Rectal smooth muscle tissue (tissue), 1 donor: ENCODE measurements around the gene TNRC6B.
"Not testable (repeated sequence)": the region's sequence is repeated elsewhere in the genome, so short reads cannot be mapped to it uniquely, and the experiment has no call there.

Experiments used
- H3K27ac ChIP-seq: one replicate; pipeline ENCODE4 v1.7.0; 2013; ENCODE audit warnings: low read depth, low read length, inconsistent platforms
- H3K27me3 ChIP-seq: one replicate; pipeline ENCODE4 v1.7.0; 2013; ENCODE audit warnings: low read length; ENCODE audit not compliant: control insufficient read depth, insufficient read depth
- H3K36me3 ChIP-seq: one replicate; pipeline ENCODE4 v1.7.0; 2013; ENCODE audit warnings: low read length; ENCODE audit not compliant: control insufficient read depth, insufficient read depth
- H3K4me1 ChIP-seq: one replicate; pipeline ENCODE4 v1.7.0; 2013; ENCODE audit warnings: low read length; ENCODE audit not compliant: control insufficient read depth, insufficient read depth
- H3K4me3 ChIP-seq: one replicate; pipeline ENCODE4 v1.7.0; 2013; ENCODE audit warnings: low read length
- H3K9ac ChIP-seq: one replicate; pipeline ENCODE4 v1.7.0; 2013; ENCODE audit warnings: low read length

TNRC6B gene

DNA sequence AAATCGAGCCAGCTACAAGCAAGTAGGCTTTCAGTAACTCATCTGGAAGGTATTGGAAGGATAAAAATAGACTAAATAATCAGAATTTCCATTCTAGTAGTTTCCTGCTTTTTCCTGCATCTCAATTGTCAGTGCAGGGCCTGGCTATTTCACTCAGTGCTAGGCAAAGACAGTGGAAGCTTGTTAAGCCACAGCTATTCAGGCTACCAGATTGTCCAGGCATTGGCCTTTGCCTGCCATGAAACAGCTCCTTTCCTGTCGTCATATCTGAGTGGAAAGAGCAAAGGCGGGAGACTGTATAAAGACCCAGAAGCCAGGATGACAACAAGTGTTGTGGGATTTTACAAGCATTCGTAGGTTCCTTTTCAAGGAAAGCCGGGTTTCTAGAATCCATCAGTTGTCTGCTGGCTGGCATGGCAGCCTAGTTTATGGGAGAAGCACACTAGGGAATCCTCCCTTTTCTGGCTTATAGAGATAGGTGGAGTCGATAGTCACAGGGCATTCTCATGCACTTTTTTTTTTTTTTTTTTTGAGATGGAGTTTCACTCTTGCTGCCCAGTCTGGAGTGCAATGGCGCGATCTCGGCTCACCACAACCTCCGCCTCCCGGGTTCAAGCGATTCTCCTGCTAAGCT, 2.0 kb upstream of the TNRC6B start:
- no peaks in the 10 kb centered on the region for H3K27me3 ChIP-seq

DNA sequence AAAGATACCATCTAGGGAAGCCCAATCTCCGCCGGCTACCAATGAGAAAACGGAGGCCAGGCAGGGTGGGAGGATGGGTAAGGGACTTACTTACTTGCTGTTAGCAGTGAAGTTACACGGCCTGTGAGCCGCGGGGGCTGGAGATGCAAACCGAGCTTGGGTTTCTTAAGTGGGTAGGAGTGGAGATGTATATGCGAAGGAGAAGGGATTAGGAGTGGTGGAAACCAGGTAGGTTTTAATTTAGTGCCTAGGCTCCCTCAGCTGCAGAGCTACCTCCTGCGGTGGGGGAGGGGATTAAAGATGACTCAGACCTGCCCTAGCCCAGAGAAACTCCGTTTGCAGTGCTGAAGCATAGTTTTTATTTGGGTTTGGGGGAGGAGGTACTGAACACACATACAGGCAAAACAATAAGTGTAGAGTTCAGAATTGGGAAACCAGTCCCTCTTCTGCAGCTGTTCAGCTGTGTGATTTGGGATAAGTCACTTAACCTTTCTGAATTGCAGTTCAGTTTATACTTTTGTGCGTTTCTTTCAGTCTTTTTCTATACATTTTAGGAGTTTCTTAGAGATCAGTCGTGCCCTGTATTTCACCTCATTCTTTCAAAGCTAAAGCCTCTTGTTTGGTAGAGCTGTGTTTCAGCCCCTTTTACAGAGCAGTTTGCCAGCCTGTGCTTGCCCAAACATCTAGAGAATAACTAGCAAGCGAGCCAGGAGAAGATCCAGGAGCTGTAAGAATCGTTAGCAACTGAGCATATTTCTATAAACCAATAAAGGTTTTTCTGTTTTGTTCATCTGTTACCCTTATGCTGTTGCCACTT, 596 bp upstream of the TNRC6B start:
- no peak overlapping the region for H3K9ac ChIP-seq
- H3K27ac ChIP-seq, result peak overlapping the region; percentile 77
- H3K4me1 ChIP-seq, result peaks cover 17% of the 10 kb centered on the region
- no peaks in the 10 kb centered on the region for H3K36me3 ChIP-seq
- H3K4me3 ChIP-seq, result peak overlapping the region; percentile 84
- H3K27me3 ChIP-seq, result no peaks in the 10 kb centered on the region

More for the DNA sequence above, 2.0 kb upstream of the TNRC6B start:
- Histone ChIP-seq H3K36me3 (no peaks in the 10 kb centered on the region), H3K9ac (no peak overlapping the region), H3K4me1 (peaks cover 15% of the 10 kb centered on the region), H3K27ac (no peak overlapping the region), H3K4me3 (no peak overlapping the region)

DNA sequence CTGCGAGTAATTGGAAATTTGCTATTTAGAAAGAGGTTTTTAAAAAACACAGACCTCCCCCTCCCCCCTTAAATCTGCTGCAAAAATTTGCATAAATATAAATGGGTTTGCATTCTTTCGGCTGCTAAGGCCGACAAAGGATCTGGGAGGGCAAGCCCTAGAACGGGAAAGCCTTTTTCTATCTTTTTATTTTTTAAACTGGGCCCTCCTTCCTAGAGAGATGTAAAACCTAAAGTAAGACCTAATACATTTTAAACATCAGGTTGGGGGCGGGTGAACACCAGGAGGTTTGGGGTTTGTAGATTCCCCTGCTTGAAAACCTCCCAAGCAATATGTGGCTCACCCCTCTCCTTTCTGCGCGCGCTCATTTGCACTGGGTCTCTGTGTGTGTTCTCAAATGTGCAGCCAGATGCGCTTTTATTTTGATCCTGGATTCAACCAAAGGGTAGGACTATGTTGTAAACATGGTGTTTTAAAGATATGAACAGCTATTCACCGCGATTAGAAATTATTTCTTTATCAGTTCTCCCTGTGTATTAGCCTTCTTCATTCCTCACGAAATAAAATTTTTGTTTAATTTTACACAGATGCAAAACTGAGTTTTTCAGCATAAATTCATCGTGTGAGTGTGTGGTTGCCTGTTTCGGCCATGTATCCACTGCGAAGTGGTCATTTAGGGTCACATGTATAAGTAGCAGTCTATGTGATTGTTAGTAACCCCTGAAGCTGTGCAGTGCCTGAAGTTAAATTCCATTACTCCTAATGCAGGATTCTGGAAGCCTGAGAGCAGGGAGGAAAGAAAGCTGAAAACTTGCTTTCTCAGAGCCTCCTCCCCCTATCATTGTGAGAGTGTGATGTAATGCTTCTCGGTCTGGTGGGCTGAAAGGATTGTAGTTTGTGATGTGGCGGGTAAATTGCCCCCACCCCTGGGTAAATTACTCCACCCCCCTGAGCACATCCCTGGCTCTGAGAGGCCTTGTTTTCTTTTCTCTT, 988 bp downstream of the TNRC6B start:
- Histone ChIP-seq H3K36me3 (no peaks in the 10 kb centered on the region), H3K27me3 (no peaks in the 10 kb centered on the region), H3K9ac (peak overlapping the region; percentile 47), H3K27ac (peak overlapping the region; percentile 63), H3K4me1 (peaks cover 25% of the 10 kb centered on the region), H3K4me3 (peak overlapping the region; percentile 84)

DNA sequence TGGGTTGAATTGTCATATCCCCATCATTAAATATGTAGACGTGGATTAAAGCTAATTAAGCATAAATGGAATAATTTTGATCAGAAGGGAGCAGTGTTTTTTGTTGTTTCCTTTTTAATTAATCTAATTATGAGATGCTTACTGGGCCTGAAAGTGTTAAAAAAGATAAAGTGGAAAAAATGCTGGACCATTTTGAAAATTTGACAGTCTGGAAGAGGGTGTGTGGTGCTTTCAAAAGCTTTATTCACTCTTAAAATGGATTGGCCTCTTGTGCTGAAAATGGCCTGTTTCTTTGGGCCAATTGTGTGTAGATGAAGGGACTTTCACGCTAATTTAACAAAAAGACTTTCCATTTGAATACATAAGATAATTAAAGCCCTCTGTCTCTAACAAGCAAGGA, 1.8 kb downstream of the TNRC6B start:
- H3K4me1 ChIP-seq, result peaks cover 31% of the 10 kb centered on the region
- H3K27ac ChIP-seq, result peak overlapping the region; percentile 63
- H3K27me3 ChIP-seq, result no peaks in the 10 kb centered on the region
- H3K36me3 ChIP-seq, result no peaks in the 10 kb centered on the region
- no peak overlapping the region for H3K9ac ChIP-seq
- H3K4me3 ChIP-seq, result peak overlapping the region; percentile 84

DNA sequence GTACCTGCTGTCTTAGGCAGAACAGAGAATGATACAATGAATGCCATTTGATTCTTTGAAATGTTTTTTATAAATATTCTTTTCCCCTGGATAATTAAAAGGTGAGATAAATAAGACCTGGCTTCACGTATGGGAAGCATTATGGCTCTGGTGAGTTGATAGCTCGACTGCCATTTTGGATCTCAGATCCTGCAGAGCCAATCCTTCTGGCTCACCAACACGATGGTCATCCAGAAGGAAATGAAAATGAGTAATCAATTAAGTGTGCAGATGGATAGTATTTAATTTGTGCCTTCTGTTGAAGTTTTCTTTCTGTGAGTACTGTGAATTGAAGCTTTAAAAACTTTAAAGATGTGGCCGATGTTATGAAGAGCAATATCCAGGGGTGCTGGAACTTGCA, 2.7 kb downstream of the TNRC6B start:
- Histone ChIP-seq H3K36me3 (no peaks in the 10 kb centered on the region), H3K4me1 (peaks cover 31% of the 10 kb centered on the region), H3K27me3 (no peaks in the 10 kb centered on the region), H3K4me3 (no peak overlapping the region), H3K27ac (peak overlapping the region; percentile 33), H3K9ac (peak overlapping the region; percentile 1)

DNA sequence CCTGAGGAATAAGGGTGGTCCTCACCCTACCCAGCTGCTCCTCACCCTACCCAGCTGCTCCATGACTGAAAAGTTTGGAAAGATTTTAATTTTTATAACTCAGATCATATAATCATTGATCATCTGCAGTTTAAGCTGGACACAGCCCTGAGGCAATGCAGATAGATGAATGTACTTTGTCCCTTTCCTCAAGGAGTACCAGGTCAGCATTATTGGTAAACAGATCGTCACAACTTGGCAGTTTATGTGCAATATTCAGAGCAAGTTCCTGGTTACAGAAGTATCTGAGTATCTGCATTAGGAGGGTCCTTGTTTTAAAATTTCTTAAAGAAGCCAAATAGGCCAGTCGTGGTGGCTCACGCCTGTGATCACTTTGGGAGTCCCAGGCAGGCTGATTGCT, 3.6 kb downstream of the TNRC6B start:
- Histone ChIP-seq H3K4me1 (peaks cover 28% of the 10 kb centered on the region), H3K27ac (no peak overlapping the region), H3K4me3 (no peak overlapping the region), H3K27me3 (no peaks in the 10 kb centered on the region), H3K36me3 (no peaks in the 10 kb centered on the region), H3K9ac (no peak overlapping the region)

DNA sequence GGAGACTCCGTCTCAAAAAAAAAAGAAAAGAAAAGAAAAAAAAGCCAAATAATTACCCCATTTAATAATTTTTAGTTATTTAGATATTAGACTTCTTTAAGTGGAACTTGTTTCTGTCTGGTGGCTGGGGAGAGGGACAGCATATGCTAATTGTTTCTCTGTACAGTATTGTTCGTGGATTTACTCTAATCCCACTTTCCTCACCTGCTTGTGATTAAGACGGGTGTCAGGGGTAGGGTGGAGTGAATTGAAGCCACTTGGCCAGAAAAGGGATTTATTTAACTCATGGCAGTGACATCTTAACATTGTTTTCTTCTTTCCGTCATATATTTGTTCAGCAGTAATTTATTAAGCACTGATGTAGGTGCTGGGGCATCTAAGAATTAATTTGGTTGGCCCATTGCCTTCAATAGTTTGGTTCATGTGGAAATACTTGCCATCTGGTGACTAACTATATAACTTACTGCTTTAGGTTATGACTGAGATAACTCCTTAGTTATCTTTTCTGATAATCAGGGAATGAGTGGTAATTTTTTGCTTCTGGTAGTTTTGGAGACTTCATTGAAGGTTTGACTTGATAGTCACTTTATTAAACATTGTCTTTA, 4.6 kb downstream of the TNRC6B start:
- no peak overlapping the region for H3K4me3 ChIP-seq
- H3K9ac ChIP-seq, result no peak overlapping the region
- no peaks in the 10 kb centered on the region for H3K36me3 ChIP-seq
- peak overlapping the region; percentile 65 for H3K27ac ChIP-seq
- no peaks in the 10 kb centered on the region for H3K27me3 ChIP-seq
- H3K4me1 ChIP-seq, result peaks cover 19% of the 10 kb centered on the region

DNA sequence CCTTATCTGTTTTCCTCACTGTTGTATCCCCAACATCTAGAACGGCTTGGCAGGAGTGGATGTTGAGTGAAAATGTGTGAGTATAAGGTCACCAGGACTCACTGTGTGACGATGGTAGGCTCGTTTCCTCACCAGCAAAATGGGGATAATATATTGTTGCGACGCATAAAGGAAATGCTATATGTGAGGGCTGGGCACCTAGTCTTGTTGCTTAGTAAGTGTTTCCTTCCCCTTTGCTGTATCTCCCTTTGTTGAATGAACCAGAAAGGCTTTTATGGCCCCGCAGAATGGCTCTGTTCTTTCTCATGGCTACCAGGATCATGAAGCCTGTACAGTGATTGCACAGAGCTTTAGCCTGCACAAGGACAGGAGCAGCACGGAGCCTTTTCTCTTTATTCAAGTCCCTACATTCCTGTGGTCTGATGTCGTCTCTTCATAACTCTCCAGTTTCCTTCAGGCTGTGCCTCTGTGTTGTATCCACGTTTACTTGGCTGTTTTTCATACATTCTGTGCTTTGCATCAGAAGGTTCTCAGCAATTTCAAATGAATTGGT, 5.4 kb downstream of the TNRC6B start:
- H3K9ac ChIP-seq, result no peak overlapping the region
- no peak overlapping the region for H3K4me3 ChIP-seq
- peaks cover 16% of the 10 kb centered on the region for H3K4me1 ChIP-seq
- H3K36me3 ChIP-seq, result no peaks in the 10 kb centered on the region
- H3K27ac ChIP-seq, result peak overlapping the region; percentile 65
- H3K27me3 ChIP-seq, result no peaks in the 10 kb centered on the region

DNA sequence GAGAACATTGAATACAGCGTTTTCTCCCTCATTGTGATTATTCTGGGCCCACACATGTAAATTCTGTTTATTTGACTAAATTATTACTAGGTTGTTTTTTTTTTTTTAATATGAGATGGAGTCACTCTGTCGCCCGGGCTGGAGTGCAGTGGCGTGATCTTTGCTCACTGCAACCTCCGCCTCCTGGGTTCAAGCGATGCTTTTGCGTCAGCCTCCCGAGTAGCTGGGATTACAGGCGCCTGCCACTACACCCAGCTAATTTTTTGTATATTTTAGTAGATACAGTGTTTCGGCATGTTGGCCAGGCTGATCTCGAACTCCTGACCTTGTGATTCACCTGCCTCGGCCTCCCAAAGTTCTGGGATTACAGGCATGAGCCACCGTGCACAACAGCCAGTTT, 5.9 kb downstream of the TNRC6B start:
- not testable (repeated sequence) for H3K27me3 ChIP-seq, H3K36me3 ChIP-seq, H3K4me3 ChIP-seq, H3K9ac ChIP-seq
- Histone ChIP-seq H3K27ac (peak overlapping the region; percentile 65), H3K4me1 (peaks cover 16% of the 10 kb centered on the region)

DNA sequence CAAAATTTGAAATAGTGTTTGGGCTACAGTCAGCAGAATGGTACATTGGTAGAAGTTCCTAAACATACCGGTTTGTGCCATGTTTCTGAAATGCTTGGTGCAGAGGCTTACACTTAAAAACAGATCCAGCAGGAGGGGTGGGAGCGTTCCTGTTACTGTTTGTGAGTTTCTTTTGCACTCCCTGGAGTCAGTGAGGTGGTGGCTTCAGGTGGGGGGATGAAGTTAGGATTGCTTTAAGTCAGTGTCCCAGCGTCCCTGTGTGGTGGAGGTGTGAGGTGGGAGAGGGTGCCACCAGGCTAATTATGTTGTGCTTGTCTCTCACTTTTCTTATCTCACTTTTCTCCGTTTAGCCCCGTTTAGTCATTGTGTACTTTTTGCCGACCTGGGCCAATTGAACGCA, 9.7 kb downstream of the TNRC6B start:
- Histone ChIP-seq H3K4me1 (peaks cover 26% of the 10 kb centered on the region), H3K36me3 (no peaks in the 10 kb centered on the region), H3K27ac (no peak overlapping the region), H3K9ac (no peak overlapping the region), H3K27me3 (no peaks in the 10 kb centered on the region), H3K4me3 (no peak overlapping the region)

DNA sequence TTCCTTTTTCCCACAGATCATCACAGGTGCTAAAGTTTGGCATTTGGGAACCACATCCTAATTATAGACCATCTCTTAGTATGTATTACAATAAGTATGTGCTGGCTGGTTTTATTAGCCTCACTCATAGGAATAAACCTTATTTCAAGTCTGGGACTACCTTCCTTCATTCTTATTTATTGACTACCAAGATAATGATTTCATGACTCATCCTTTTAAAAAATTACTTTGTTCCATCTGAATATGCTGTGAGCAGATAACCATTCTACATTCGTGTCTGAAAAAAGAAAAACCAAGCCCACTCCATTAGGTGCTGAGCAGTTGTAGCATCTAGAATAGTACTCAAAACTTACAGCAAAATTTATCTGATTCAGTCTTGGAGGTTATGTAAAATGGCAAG, 12.3 kb downstream of the TNRC6B start:
- Histone ChIP-seq H3K4me3 (no peak overlapping the region), H3K4me1 (peaks cover 36% of the 10 kb centered on the region), H3K27me3 (no peaks in the 10 kb centered on the region), H3K9ac (no peak overlapping the region), H3K36me3 (no peaks in the 10 kb centered on the region), H3K27ac (no peak overlapping the region)
